ENCODE data around the gene HNRNPUL1. TPM values are rescaled to one million over a fixed set of nuclear protein-coding genes. Genes with fewer than 3 reads are reported as not detected.

HNRNPUL1 gene
- total RNA-seq, 2 donors from 2014 or later: 76.0 to 87.3 TPM

DNA sequence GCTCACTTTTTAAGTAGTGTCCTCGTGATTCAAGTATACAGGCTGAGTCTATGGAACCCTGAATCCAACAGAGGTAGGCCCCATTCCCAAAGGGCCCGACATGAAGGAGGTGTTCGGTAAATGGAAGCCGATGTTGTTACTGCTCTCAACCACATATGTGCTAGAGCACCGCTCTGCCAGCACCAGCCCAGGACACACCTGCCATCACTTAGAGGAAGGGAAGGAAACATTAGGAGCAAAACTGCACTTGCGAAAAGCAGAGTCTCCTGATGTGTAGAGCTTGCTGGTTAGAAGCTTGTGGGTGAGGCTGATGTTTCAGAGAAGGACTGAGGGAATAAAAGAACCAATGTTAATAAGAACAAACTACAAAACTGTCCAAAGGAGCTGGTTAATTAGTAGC, 36.4 kb downstream of the HNRNPUL1 start:
- peaks cover 19 to 31% of the 10 kb centered on the region in 2 donors for H3K36me3 ChIP-seq (replicated peaks in 1 of 2; ENCODE audit: insufficient read depth in 1 of 2, low read depth in 2 of 2)
- no peak for TF ChIP-seq POLR2A (IDR thresholded peaks at IDR 0.05)
- no peak for TF ChIP-seq CTCF (IDR thresholded peaks at IDR 0.05)
- H3K9me3 ChIP-seq: no peaks in the 10 kb centered on the region
- no peak for ATAC-seq
- WGBS, 2 donors: 88 to 98% methylated on average over 6 of the region's 6 CpGs
- intact Hi-C loops (cut with DNase I): no loop called here
- DNase-seq: no peak
- peak overlapping the region in 2 of 4 donors; percentile 59 to 72 for H3K27ac ChIP-seq
- H3K4me3 ChIP-seq: no peak overlapping the region
- peaks cover 20% of the 10 kb centered on the region for H3K4me1 ChIP-seq
- no peaks in the 10 kb centered on the region for H3K27me3 ChIP-seq

- H3K4me3 ChIP-seq: no peak overlapping the region
- 75 to 87% methylated on average over 17 to 18 of the region's 21 CpGs for WGBS, 2 donors
- H3K36me3 ChIP-seq (replicated peaks in 1 of 2; ENCODE audit: insufficient read depth in 1 of 2, low read depth in 2 of 2): peaks cover 23 to 36% of the 10 kb centered on the region in 2 donors
- TF ChIP-seq CTCF (IDR thresholded peaks at IDR 0.05) (no peak), POLR2A (IDR thresholded peaks at IDR 0.05) (no peak)
- intact Hi-C loops (cut with DNase I): no loop called here
- ATAC-seq: no peak
- H3K4me1 ChIP-seq: peaks cover 8% of the 10 kb centered on the region
- H3K27ac ChIP-seq: no peak overlapping the region
- H3K9me3 ChIP-seq: no peaks in the 10 kb centered on the region
- no peaks in the 10 kb centered on the region for H3K27me3 ChIP-seq
- no peak for DNase-seq
Observed at GRCh38 chr19:41302624-41303351, 38.6 kb downstream of the HNRNPUL1 start.

- ATAC-seq (no peak), DNase-seq (no peak)
- H3K36me3 ChIP-seq (replicated peaks in 1 of 2; ENCODE audit: insufficient read depth in 1 of 2, low read depth in 2 of 2): peaks cover 23 to 36% of the 10 kb centered on the region in 2 donors
- WGBS, 2 donors: 88 to 100% methylated on average over 4 to 13 of the region's 14 CpGs
- TF ChIP-seq POLR2A (IDR thresholded peaks at IDR 0.05) (no peak), CTCF (IDR thresholded peaks at IDR 0.05) (no peak)
- H3K27ac ChIP-seq: no peak overlapping the region
- no peak overlapping the region for H3K4me3 ChIP-seq
- no peaks in the 10 kb centered on the region for H3K9me3 ChIP-seq
- intact Hi-C loops (cut with DNase I): no loop called here
- no peaks in the 10 kb centered on the region for H3K27me3 ChIP-seq
- H3K4me1 ChIP-seq: peaks cover 12% of the 10 kb centered on the region
Observed at GRCh38 chr19:41303954-41304353, 39.8 kb downstream of the HNRNPUL1 start.

DNA sequence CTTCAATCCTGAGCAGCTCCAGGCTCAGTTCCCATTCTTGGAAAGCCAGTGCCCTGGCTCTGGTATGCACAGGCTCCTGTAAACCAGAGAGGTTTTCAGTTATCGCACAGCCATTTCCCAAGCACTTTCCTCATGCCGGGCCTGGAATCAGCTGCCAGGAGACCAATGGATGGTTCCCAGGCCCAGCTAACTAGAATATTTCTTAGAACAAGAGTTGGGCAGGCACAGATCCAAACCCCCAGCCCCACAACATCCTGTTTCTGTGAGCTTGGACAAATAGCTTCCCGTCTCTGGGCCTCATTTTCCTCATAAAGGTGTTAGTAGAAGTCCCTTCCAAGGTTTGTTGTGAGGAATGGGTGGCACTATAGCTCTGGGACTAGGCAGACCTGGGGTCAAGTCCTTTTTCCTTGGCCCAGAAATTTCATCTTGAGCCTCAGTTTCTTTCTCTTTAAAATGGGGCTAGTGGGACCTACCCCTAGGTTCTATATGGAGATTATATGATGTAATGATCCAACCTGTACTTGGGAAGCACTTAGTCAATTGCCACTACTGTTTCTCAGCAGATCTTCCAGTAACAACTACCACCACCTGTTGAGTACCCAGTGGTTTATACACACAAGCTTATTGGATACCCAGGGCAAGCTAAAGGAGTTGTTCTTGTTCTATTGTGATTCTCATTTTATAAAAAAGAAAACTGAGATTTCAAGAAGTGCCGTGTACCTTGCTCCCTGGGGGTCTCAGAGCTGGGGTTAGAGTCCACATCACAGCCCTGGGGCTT, 40.7 kb downstream of the HNRNPUL1 start:
- Histone ChIP-seq H3K36me3 (replicated peaks in 1 of 2; ENCODE audit: insufficient read depth in 1 of 2, low read depth in 2 of 2) (peaks cover 23 to 34% of the 10 kb centered on the region in 2 donors), H3K4me3 (no peak overlapping the region), H3K4me1 (peaks cover 17% of the 10 kb centered on the region), H3K27ac (no peak overlapping the region), H3K9me3 (no peaks in the 10 kb centered on the region), H3K27me3 (no peaks in the 10 kb centered on the region)
- whole genome bisulfite sequencing, 2 donors: 73 to 79% methylated on average over 3 to 4 of the region's 4 CpGs
- DNase-seq (no peak), ATAC-seq (no peak)
- intact Hi-C loops (cut with DNase I): no loop called here
- TF ChIP-seq POLR2A (IDR thresholded peaks at IDR 0.05) (no peak), CTCF (IDR thresholded peaks at IDR 0.05) (no peak)

Data from body of pancreas (tissue), 4 donors.